ENCODE measurements around the gene FBXL7. TPM values are rescaled to one million over a fixed set of nuclear protein-coding genes. Genes with fewer than 3 reads are reported as not detected.

Gene FBXL7
- polyA plus RNA-seq (ENCODE audit: insufficient read length in 12 of 12) = 10 to 100 TPM in 11 of 12 donors, not detected in 1; 19.8 to 28.4 (median 22.8) TPM
- long read RNA-seq, donor 1, transcript FBXL7-201 (2 exons, 3,960 nt) = major isoform, 9 of 14 reads
- long read RNA-seq, donor 1, partial matches to known transcripts = 5 of 14 reads
- long read RNA-seq, donor 1, other reads (novel, unspliced or antisense) = 0 of 14 reads
- long read RNA-seq, donor 2, transcript FBXL7-201 (2 exons, 3,960 nt) = major isoform, 6 of 6 reads
- long read RNA-seq, donor 2, partial matches to known transcripts = 0 of 6 reads
- long read RNA-seq, donor 2, other reads (novel, unspliced or antisense) = 0 of 6 reads
- long read RNA-seq, donor 3, partial matches to known transcripts = 0 of 2 reads
- long read RNA-seq, donor 3, other reads (novel, unspliced or antisense) = 0 of 2 reads
- long read RNA-seq, donor 4, partial matches to known transcripts = 0 of 3 reads
- long read RNA-seq, donor 4, other reads (novel, unspliced or antisense) = 0 of 3 reads
- long read RNA-seq, donor 5, transcript FBXL7-201 (2 exons, 3,960 nt) = major isoform, 8 of 8 reads
- long read RNA-seq, donor 5, partial matches to known transcripts = 0 of 8 reads
- long read RNA-seq, donor 5, other reads (novel, unspliced or antisense) = 0 of 8 reads
- long read RNA-seq, donor 6, transcript FBXL7-201 (2 exons, 3,960 nt) = major isoform, 5 of 5 reads
- long read RNA-seq, donor 6, partial matches to known transcripts = 0 of 5 reads
- long read RNA-seq, donor 6, other reads (novel, unspliced or antisense) = 0 of 5 reads
- long read RNA-seq, donor 7, partial matches to known transcripts = 0 of 3 reads
- long read RNA-seq, donor 7, other reads (novel, unspliced or antisense) = 0 of 3 reads
- long read RNA-seq, donor 8, transcript FBXL7-201 (2 exons, 3,960 nt) = major isoform, 7 of 7 reads
- long read RNA-seq, donor 8, partial matches to known transcripts = 0 of 7 reads
- long read RNA-seq, donor 8, other reads (novel, unspliced or antisense) = 0 of 7 reads
- long read RNA-seq, donor 9, partial matches to known transcripts = 0 of 4 reads
- long read RNA-seq, donor 9, other reads (novel, unspliced or antisense) = 0 of 4 reads
- long read RNA-seq, donor 10, transcript FBXL7-201 (2 exons, 3,960 nt) = major isoform, 8 of 16 reads
- long read RNA-seq, donor 10, partial matches to known transcripts = 8 of 16 reads
- long read RNA-seq, donor 10, other reads (novel, unspliced or antisense) = 0 of 16 reads
- long read RNA-seq, donor 11, partial matches to known transcripts = 0 of 4 reads
- long read RNA-seq, donor 11, other reads (novel, unspliced or antisense) = 0 of 4 reads

DNA sequence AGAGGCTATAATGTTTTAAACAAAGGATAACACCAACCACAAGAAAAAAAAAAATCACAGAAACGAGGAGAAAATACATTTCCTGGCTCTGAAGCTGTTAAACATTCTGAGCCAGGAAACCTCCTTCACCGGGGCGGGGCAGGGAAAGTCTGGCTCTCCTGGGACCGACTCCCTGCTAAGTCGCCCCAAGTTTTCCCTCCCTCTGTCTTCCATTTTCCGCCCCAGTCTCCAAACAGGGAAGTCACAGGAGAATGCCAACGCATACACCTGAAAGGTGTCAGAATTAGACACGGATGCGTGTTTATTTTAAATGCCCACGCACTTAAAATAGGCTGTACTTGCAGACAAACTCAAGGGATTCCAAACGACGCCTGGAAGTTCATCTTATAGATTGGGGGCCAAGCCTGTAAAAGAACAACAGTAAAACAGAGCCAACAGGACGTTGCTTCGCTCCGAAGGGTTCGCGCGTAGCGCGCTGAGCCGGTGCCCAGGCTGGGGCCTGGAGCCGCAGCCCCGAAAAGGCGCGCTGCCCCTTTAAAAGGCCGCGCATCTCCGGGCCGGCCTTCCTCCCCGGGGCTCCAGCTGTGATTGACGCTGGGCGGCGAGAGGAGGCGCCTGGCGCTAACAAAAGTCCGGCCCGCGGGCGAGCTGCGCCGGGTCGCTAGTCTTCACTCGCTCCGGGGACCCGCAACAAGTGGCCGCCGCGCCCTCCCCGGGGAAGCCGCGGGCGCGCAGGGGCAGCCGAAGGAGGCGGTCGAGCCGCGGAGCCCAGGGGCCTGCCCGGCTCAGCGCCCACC, at the start of gene FBXL7:
Gene FBXL7, plus strand, starts transcription at position 653 of the 797 bp plus-strand sequence.
- peak; percentile 88 for DNase-seq

DNA sequence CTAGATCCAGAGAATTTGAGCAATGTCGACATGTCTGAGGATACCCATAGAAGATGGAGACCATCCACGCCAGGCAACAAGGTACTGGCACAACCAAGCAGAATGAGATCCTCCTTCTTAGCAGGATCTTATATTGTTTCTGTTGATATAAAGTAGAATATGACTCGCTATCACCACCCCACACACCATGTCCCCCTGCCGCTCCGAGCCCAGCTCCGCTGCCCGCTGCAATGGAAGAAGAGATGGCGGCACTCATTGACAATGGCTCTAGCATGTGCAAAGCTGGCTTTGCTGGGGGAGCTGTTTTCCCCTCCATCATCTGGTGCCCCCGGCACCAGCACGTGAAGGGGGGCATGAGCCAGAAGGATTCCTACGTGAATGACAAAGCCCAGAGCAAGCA, 49.5 kb upstream of the FBXL7 start:
- no peak for DNase-seq

DNA sequence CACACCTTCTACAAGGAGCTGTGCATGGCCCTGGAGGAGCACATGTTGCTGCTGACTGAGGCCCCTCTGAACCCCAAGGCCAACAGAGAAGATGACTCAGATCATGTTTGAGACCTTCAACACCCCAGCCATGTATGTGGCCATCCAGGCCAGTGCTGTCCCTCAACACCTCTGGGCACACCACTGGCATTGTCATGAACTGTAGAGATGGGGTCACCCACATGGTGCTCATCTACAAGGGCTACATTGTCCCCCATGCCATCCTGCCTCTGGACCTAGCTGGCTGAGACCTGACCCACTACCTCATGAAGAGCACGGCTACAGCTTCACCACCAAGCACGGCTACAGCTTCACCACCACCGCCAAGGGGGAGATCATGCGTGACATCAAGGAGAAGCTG, 49.0 kb upstream of the FBXL7 start:
- DNase-seq = no peak

DNA sequence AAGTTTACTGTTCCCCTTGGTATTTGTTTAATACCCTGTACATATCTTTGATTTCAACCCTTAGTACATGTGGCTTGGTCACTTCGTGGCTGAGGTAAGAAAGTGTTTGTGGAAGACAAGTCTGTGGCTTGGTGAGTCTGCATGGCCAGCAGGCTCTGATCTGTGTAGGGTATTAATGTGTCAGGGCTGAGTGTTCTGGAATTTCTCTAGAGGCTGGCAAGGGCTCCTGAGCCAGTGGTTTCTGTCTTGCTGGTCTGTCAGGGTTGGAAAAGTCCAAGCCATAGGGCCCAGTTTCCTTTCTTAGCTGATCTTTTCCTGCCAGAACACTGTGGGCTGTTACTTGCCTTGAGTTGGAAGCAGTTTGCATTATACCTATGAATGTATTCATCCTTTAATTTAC, 48.0 kb upstream of the FBXL7 start:
- no peak for DNase-seq

DNA sequence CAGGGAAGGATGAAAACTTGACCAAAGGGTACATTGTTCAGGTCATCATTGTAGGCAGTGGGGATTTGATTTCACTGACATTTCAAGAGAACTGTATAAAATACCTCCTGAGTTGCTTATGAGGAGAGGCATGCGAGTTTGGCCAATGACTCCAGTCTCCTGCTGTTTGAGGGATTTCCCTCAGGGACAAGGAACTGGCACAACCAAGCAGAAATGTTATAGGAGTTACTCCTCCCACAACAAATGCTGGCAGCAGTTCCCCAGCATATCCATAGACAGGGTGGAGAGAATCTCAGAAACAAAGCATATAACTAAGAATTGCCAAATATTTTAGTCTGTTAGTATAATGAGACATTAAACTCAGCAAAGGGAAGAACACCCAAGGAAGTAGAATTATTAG, 47.2 kb upstream of the FBXL7 start:
- peak; percentile 34 for DNase-seq

DNA sequence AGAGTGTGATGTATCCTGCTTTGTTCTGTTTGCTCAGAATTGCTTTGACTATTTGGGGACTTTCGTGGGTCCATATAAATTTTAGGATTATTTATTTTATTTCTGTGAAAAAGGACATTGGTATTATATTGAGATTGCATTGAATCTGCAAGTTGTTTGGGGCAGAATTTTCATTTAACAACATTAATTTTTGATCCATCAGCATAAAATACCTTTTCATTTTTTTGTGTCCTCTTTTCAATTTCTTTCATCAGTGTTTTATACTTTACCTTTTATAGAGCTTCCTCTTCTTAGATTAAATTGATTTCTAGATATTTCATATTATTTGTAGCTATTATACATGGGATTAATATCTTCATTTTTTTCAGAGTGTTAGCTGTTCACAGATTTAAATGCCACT, 40.8 kb upstream of the FBXL7 start:
- no peak for DNase-seq

DNA sequence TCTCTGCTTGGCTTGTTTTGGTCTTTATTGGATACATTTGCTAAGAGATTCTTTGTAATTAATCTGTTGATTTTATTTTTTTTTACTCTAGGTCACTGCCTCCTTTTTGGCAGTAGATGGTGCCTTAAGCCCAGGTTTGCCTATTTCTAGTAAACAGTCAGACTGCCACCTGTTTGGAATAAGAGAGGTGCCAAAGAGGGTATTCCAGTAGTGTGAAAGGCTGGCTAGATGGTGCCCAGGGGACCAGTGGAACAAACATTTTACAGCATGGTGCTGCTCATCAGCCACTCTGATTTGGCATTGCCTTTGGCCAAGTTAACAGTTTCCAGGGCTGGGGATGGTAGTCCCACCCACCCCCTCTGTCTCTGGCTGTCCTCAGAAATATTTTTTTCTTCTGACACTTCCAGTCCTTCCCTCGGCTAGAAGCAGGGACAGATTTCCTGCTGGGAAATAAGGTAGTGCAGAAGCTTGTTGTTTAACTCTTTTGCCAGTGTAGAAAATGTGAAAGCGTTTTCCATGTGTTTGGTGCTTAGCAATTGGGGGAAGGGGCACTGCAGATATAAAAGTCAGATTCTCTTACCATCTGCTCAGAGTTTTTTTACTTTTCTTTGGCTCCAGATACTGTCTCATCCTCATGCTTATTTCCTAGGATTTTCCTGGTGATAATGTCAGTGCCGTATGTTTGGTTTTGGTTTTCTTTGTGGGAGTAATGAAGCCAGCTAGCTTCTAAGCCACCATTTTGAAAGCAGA, 36.6 kb upstream of the FBXL7 start:
- no peak for DNase-seq

DNA sequence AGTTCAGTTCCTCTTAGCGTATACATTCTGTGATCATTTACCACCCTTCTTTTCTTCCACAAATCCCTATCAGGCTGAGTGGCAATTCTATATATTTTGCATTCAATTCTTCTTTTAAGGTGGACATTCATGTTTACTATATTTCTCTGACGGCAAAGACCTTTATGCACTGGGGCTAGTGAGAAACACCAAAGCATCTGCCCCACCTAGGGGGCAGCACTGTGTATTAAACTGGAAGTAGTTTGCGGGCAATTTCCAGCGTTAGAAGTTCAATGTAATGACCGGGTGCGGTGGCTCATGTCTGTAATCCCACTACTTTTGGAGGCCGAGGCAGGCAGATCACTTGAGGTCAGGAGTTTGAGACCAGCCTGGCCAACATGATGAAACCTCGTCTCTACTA, 27.9 kb upstream of the FBXL7 start:
- DNase-seq = no peak

DNA sequence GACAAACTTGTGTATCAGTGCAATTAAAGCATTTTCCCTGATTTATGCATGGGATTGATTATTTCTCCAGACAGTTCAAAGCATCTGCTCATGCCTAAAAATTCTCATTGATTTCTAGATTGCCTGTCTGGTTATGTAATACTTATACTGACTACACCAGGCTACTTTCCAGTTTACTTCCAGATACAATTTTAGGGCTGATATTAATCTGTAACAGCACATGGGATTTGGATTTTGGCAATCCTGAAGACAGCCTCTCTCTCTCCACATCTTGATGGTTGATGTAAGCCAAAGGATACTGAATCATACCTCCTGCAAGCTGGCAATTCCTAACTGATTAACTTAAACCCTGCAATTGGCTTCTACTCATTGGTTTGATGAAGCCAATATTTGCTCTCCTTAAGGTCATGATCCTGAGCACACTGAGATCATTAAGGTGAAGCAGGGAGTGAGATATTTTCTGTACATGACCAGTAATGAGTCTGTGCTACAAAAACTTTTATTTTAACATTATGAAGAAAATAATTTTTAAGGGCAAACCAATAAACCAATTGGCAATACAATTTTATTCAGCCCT, 25.7 kb upstream of the FBXL7 start:
- no peak for DNase-seq

DNA sequence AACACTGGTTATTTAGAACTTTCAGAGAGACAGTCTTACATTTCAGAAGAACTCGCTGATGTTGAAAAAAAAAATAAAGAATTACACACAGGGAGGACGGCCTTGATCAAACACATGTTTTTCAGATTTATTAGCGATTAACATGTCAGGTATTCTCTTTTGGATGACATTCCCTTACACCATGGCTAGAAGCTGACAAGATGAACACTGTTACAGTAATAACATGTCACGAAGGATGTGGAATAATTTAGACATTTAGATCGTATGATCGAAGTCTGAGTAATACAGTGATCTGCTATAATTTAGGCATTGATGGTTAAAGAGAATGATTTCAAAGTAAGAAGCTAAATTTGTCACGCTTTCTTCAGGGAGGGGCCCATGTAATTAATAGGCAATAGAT, 24.6 kb upstream of the FBXL7 start:
- DNase-seq = no peak

DNA sequence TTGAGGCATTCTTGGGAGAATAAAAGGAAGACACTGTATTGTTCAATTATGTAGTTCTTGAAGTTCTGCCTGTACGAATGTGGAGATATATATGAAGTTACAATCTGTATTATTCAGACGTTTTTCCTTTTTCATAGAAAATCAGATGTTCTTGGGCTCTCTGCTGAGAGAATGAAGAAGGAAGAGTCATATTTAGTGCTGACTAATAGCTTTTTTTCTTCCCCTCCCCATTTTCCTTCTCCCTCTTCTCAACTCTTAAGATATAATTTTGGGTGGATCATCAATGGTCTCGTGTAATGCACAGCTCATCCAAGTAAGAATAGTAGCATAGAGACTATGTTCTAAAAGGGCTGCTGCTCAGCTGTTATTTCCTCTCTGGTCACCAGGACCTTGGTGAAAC, 23.0 kb upstream of the FBXL7 start:
- no peak for DNase-seq

DNA sequence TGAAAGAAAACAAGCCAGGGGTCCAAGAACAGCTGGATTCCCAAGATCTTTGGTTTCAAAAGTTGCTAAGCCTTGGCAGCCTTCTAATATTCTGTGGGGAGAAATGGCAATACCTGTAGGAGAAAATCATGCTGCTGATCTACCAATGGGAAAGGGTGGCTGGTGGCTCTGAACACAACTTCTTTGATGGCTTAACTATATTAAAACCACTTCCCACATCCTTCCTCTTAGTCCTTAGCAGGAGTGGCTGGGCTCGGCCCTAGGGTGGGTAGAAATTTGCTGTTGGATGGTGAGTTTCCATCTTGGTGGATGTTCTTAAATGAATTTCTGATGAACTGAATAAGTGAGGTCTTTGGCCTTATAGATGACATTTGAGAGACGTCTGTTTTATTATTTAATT, 19.5 kb upstream of the FBXL7 start:
- no peak for DNase-seq

DNA sequence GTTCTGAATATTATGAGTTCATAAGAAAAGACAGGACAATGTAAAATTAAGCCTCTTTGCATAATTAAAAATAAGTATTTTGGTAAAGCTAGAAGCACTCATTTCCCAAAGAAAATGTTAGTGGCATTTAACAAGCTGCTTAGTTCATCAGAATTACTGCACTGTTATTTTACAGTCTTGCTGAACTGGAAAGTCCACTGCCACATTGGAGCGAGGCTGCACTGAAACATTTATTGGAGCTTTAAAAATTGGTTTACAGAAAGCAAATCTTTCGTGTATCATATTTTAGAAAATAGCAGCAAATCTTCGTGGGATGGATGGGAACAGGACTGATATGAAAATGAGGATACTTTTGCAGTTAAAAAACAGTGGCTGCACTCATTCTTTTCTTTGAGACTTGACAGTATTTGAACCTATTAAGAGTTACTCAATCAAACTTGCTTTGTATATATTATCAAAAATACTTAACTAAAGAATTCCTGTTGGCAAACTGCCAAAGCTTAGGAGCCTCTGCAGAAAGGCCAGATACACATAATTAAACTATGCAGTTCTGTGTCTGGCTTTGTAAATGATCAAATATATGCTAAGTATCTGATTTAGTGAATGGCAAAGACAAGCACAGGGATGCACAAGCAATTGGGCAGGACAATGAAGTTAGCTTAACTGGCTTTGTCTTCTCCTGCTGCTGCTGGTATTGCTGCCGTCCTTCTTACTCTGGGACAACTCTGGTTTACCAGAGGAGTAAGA, 16.5 kb upstream of the FBXL7 start:
- DNase-seq = no peak

DNA sequence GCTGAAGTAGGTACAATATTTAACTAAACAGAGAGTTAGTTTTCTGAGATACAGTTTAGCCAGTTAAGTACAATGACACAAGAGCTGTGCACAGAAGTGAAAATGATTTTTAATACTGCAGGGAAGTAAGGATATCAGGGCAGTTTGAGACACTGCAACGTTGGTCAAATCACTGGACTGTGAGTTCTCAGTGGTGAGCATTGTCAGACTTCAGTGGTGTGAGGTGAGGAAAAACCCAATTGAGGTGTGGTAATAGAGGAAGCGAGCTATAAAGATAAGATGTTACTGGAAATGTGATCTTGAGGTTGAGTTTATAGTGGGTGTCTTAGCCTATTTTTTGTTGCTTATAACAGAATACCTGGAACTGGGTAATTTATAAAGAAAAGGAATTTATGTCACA, 12.8 kb upstream of the FBXL7 start:
- DNase-seq = no peak

DNA sequence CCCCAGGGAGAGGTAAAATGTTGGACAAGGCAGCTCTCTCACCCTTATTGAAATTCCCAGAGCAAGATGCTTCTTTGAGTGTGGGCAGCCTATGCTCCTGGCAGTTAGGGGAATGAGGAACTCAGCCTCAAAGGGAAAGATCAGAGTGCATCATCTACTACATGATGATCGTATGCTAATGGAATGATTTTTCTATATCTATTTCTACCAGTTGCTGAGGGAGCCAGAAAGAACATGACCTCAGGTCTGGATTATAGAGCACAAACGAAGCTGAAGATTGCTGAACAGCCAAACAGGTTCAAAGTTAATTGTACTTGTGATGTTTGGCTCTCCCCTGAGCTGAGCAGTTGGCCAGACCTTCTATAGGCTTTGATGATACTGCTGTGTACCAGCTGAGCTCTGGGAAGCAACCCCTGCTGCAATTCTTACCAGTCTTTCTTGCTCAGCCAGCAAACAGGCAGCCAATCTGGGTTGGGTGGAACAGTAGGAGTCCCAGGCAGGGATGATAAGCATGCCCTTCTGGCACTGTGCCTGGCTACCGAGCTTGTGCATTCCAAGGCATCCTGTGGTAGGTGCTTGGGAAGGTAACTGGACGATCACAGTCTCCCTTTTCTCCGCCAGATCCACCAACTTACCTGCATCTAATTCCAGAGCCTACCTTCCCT, 10.3 kb upstream of the FBXL7 start:
- DNase-seq = no peak

DNA sequence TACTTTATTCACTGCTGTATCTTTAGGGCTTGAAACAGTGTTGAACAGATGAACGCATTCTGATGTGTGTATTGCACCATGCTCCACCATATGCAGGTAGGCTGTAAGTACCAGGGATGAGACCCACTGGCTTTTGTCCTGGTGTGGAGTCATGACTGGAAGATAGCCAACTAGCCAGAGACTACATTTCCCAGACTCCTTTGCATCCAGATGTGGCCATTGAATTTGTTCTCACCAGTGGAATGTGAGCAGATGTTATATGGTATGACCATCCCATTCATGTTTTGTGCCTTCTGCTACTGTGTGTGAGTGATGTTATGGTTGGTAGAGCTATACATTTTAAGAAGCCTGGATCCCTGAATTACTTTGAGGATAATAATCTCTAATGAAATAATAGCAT, 7.4 kb upstream of the FBXL7 start:
- DNase-seq = no peak

DNA sequence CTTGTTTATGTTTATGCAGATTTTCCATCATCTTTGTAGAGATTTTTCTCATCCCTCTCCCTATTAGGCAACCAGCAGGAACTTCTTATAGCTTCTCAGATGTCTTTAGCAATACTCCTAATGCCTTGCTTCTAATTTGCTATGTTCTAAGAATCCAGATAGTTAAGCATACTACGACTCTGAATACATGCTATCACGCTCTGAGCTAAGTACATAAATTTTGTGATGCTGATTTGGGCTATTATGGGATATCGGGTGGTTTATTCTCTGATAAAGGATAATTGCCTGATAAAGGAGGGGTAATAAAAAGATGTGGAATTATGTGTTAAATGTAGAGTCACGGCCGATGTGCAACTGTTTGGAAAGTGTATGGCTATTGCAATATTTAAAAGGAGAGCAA, 6.5 kb upstream of the FBXL7 start:
- DNase-seq = no peak

DNA sequence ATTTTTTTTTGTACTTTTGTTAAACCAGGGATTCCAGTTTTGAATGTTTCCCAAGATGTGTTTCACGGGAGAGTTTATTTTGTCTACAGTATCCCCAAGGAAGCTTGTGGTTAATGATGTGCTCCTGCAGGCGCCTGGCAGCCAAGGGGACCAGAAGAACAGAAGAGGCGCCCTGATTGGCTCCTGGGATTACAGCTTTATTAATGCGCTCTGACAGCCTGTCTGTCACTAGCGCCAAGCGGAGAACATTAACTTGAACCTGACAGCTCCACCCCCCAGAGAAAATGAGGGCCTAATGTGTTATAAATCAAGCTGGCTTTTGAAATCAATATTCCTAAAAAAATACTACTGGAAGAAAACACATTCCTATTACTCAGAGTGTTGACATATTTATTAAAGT, 5.0 kb upstream of the FBXL7 start:
- no peak for DNase-seq

DNA sequence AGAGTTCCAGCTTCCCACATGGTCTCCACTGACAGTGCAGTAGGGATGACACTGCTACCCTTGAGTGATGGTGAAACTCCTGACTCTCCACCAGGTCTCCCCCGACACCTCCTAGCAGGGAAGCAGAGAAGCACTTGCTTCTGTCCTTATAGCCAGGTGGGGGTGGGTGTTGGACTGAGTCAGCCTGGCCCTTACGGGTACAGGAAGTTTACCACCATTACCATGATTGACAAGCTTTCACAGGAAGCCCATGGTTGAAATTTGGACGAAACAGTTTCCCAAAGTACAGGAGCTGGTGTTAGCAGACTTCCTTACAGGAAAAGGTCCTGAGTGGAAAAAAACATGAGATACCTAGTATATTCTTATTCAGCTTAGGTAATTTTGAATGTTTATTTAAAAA, 3.1 kb upstream of the FBXL7 start:
- DNase-seq = no peak
